GM21528 (cell line): ENCODE data around the gene PRSS35.
"Not testable (repeated sequence)": the region's sequence is repeated elsewhere in the genome, so short reads cannot be mapped to it uniquely, and the experiment has no call there.

Experiments
- ATAC-seq: cut with Tn5 transposase; IDR thresholded peaks from one replicate; pipeline ENCODE4 v1.9.1; 2021; ENCODE audit warnings: mild to moderate bottlenecking, moderate library complexity; ENCODE audit not compliant: unreplicated experiment, low FRiP score

PRSS35 gene

GRCh38 chr6:83511901-83512681 is at the start of gene PRSS35:
Gene PRSS35 (plus strand): TSS chr6:83512534. CDS start chr6:83523442, 10,908 bp downstream.
- no peak for ATAC-seq

- no peak for ATAC-seq
Measured at GRCh38 chr6:83463886-83464285, 48.4 kb upstream of the PRSS35 start.

- no peak for ATAC-seq
Measured at GRCh38 chr6:83464381-83465140, 47.8 kb upstream of the PRSS35 start.

GRCh38 chr6:83466328-83466727 is 46.0 kb upstream of the PRSS35 start:
- ATAC-seq, result no peak

- ATAC-seq, result no peak
Measured at GRCh38 chr6:83467620-83468036, 44.7 kb upstream of the PRSS35 start.

- ATAC-seq, result no peak
Measured at GRCh38 chr6:83470001-83470400, 42.3 kb upstream of the PRSS35 start.

- ATAC-seq, result no peak
Measured at GRCh38 chr6:83470587-83470986, 41.7 kb upstream of the PRSS35 start.

GRCh38 chr6:83472767-83473166 is 39.6 kb upstream of the PRSS35 start:
- ATAC-seq, result no peak

GRCh38 chr6:83474309-83474708 is 38.0 kb upstream of the PRSS35 start:
- no peak for ATAC-seq

- ATAC-seq, result no peak
Measured at GRCh38 chr6:83476971-83477370, 35.4 kb upstream of the PRSS35 start.

GRCh38 chr6:83479389-83479788 is 32.9 kb upstream of the PRSS35 start:
- no peak for ATAC-seq

- no peak for ATAC-seq
Measured at GRCh38 chr6:83480470-83480869, 31.9 kb upstream of the PRSS35 start.

- not testable (repeated sequence) for ATAC-seq
Measured at GRCh38 chr6:83481938-83482337, 30.4 kb upstream of the PRSS35 start.

- ATAC-seq, result no peak
Measured at GRCh38 chr6:83488448-83488847, 23.9 kb upstream of the PRSS35 start.

- no peak for ATAC-seq
Measured at GRCh38 chr6:83488861-83489260, 23.5 kb upstream of the PRSS35 start.

- ATAC-seq, result no peak
Measured at GRCh38 chr6:83490217-83490807, 22.0 kb upstream of the PRSS35 start.

- no peak for ATAC-seq
Measured at GRCh38 chr6:83505356-83505755, 7.0 kb upstream of the PRSS35 start.

GRCh38 chr6:83509441-83509840 is 2.9 kb upstream of the PRSS35 start:
- no peak for ATAC-seq

GRCh38 chr6:83510791-83511190 is 1.5 kb upstream of the PRSS35 start:
- no peak for ATAC-seq

- no peak for ATAC-seq
Measured at GRCh38 chr6:83511266-83511665, 1.1 kb upstream of the PRSS35 start.

GRCh38 chr6:83514466-83514865 is 2.1 kb downstream of the PRSS35 start:
- peak; percentile 15 for ATAC-seq
